ENCODE data around the gene CRACR2A. TPM values are rescaled to one million over a fixed set of nuclear protein-coding genes. Genes with fewer than 3 reads are reported as not detected.

CRACR2A gene
- total and polyA plus RNA-seq, 9 of the 15 experiments (the other 6 are each of a cell fraction or from before 2014, with no cell fraction given), result 2.1 to 15.1 (median 10.4) TPM

- no peaks in the 10 kb centered on the region for H3K79me2 ChIP-seq (ENCODE audit: control insufficient read depth, insufficient read depth, low read length)
- POLR2A ChIA-PET, result no interaction called here
Observed at GRCh38 chr12:3792623-3793288, 39.8 kb upstream of the CRACR2A start.

More at GRCh38 chr12:3792623-3793288, 39.8 kb upstream of the CRACR2A start:
- intact Hi-C loops (cut with micrococcal nuclease) (no loop called here), in situ Hi-C loops (cut with MboI) (no loop called here)
- Histone ChIP-seq H3K27ac (ENCODE audit: extremely low read depth, low read depth, low read length) (no peak overlapping the region), H3K9me3 (replicated peaks; ENCODE audit: control insufficient read depth, insufficient read depth, low read depth, low read length) (no peaks in the 10 kb centered on the region), H3K4me2 (ENCODE audit: insufficient read depth, low read length) (no peak overlapping the region), H3K9me1 (ENCODE audit: control insufficient read depth, insufficient read depth, low read length) (no peaks in the 10 kb centered on the region), H3K9ac (ENCODE audit: insufficient read depth in 1 of 2, low read depth in 2 of 2, low read length in 2 of 2) (no peak overlapping the region), H3K4me3 (no peak overlapping the region), H2AFZ (ENCODE audit: low read depth, low read length) (no peak overlapping the region), H4K20me1 (replicated peaks; ENCODE audit: control insufficient read depth, insufficient read depth, low read length) (no peaks in the 10 kb centered on the region), H3K4me1 (replicated peaks in 1 of 2; ENCODE audit: control insufficient read depth in 2 of 2, insufficient read depth in 2 of 2, low read length in 2 of 2) (no peaks in the 10 kb centered on the region), H3K36me3 (ENCODE audit: control insufficient read depth, insufficient read depth, low read length) (no peaks in the 10 kb centered on the region), H3K27me3 (ENCODE audit: control insufficient read depth in 2 of 2, insufficient read depth in 2 of 2, low read length in 2 of 2) (no peaks in the 10 kb centered on the region; a peak in 1 of 5 replicates)
- FAIRE-seq (no peak), DNase-seq (ENCODE audit: extremely low read depth in 1 of 4, low spot score in 3 of 4) (no peak), ATAC-seq (no peak)
- 0% methylated on average over 7 of the region's 10 CpGs for WGBS (ENCODE audit: insufficient coverage, low coverage, missing lambda C conversion rate)
- TF ChIP-seq PATZ1 (CRISPR knock-in tag; IDR thresholded peaks at IDR 0.05; ENCODE audit: borderline replicate concordance) (no peak), ZNF217 (CRISPR knock-in tag; IDR thresholded peaks at IDR 0.05) (no peak), XRCC4 (IDR thresholded peaks at IDR 0.05; ENCODE audit: extremely low read depth, insufficient read depth, insufficient read length) (no peak), GATAD2A (IDR thresholded peaks at IDR 0.05) (no peak), ZNF76 (CRISPR knock-in tag; IDR thresholded peaks at IDR 0.05; ENCODE audit: borderline replicate concordance) (no peak), STAG1 (CRISPR knock-in tag; IDR thresholded peaks at IDR 0.05; ENCODE audit: borderline replicate concordance) (no peak), SAFB (IDR thresholded peaks at IDR 0.05; ENCODE audit: borderline replicate concordance, low read depth, low read length) (no peak), HINFP (tag; conservative IDR thresholded peaks at IDR 0.05; ENCODE audit: low read depth) (no peak), CREB3L1 (IDR thresholded peaks at IDR 0.05; ENCODE audit: borderline replicate concordance, low read depth) (no peak), THRB (CRISPR knock-in tag; conservative IDR thresholded peaks at IDR 0.05) (no peak), MEF2A (IDR thresholded peaks at IDR 0.05; ENCODE audit: control insufficient read depth, low read depth, low read length) (no peak), DPF2 (IDR thresholded peaks at IDR 0.05) (no peak), SMARCB1 (IDR thresholded peaks at IDR 0.05; ENCODE audit: insufficient read length, low read depth) (no peak), ZZZ3 (IDR thresholded peaks at IDR 0.05) (no peak)
- no TSS peak for BruUV-seq (replicated peaks)
- CTCF ChIA-PET (ENCODE audit: low intra/inter-chr PET ratio), result no interaction called here

Measured in K562 (cell line).